GM21723 (cell line): ENCODE measurements around the gene SPA17.

Source experiments
- ATAC-seq: cut with Tn5 transposase; IDR thresholded peaks from one replicate; pipeline ENCODE4 v1.9.1; 2021; ENCODE audit warnings: mild to moderate bottlenecking, moderate library complexity; ENCODE audit not compliant: unreplicated experiment

SPA17 gene

DNA sequence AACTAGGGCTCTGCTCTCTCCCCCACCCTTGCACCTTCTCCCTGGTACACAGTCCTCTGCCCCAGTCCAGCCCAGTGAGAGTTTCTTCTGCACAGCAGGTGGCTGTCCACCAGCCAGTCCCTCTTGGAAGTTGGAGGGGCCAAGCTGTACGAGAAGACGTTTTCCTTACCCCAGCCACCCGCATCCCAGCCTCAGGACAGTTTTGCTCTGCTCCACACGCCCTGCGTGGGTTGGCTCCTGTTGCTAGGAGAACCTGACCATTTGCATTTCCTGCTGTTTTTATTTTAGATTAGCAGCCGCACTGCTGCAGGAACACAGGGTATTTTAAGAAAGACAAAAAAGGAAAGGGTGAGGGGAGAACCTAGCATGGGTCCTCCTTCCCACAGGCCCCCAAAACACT, 48.5 kb downstream of the SPA17 start:
- no peak for ATAC-seq

DNA sequence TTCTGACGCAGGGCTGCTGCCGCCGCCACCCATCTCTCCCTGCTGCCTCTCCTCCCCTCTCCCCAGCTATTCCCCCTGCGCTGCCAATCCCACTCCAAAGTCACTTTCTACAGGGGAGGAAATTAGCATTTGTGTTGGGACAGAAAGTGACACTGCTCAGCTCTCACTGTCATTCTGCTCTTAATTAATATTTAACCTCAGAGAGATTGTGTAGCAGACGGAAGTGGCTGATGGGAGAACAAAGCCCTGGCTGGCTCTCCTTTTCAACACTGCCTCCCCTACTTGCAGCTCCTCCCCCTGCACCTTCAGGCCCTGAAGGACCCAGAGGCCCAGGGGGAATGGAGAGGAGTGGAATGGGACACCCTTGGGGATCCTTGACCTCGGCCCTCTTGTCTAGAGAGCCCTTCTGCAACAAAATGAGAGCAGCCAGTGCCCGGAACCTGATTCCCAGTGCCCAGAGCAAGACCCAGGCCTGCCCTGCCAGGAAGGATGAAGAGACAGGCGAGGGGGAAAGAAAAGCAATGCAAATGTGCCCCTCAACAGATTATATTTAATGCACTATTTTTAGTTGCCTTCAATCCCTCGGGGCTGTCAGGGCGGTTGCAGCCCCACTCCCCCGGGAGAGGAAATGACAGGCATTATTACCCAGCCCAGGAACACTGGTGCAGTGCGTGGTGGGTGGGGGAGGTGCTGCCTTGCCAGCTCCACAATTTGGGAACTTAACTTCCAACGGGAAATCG, 51.4 kb downstream of the SPA17 start:
- peak; percentile 88 for ATAC-seq

DNA sequence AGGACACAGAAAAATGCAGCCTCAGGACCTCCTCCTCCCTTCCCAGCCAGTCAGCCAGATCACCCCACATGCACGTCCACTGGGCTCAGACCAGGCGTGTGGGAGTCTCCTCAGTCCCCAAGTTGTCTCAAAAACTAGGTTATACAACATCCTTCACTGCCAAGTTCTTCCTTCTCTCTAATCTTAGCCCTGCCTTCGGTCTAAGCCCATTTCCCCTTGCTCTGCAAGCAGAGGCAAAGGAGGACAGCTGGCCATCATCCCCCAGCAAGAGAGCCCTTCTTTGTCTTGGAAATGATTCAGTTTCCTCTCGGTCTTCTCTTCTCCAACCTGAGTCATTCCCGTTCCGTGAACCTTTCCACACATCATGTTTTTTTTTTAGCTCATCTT, 52.0 kb downstream of the SPA17 start:
- peak; percentile 18 for ATAC-seq

DNA sequence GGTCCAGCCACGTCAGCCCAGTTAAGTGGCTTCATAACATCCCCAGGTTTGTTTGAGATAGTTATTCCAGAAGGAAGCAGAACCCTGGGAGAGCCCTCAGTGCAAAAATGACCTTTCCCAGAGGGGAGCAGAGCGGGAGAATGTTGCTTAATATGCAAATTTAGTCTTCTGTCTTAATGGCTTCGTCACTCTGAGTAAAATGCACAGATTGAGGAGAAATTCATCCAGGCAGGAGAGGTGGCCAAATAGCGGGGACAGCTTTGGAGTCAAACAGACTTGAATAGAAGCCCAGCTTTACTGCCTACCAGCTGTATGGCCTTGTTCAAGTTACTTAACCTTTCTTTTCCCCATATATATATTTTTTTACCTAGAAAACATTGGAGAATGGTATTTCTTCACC, 53.8 kb downstream of the SPA17 start:
- no peak for ATAC-seq

DNA sequence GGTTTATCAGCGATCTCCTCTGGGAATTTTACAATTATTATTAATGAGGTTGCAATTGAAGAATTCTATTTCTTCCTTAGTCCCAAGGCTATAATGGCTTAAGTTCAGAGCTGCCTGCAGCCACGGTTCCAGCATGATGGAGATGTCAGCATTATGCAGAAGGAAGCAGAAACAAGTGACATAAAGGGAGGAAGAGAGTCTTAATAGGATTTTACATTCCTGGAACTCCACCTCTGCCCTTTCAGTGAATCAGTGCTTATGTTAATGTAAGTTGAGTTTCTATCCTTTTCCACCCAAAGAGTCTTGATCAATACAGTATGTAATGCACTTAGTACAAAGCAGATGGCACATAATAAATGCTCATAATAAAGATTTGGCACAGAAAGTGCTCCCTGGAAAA, 54.4 kb downstream of the SPA17 start:
- ATAC-seq, result no peak

DNA sequence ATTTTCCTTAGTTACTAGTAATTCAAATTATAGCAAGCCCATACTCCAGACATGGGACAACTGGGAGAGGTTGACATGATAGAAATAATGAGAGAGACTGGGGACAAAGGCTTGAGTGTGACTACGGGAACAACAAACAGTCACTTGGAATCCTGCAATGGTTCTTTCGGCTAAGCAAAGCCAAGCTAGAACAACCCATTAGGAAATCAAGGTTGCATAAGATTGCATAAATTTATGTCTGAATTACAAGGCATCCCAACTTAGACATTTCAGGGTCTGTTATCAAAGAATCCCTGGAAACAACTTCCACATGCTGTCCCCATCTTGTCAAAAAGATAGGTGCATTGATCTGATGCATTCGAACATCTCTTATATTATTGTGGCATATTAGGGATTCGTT, 55.9 kb downstream of the SPA17 start:
- ATAC-seq, result no peak

DNA sequence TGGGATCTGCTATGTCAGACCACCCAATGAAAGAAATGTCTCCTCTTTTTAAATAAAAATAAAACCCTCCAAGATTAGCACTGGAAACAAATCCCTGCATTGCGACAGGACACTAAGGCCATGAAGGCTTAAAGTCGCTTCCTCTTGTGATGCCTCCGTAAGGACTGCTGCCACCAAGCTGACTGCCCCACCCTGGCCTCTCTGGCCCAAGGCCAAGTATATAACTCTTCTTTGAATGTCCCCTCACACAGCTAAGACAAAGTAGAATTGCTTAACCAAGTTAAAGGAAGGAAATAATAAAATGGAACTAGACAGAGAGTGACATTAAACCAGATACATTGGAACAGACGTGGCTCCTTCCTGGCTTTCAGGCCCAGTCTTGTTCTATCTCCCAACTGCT, 58.5 kb downstream of the SPA17 start:
- no peak for ATAC-seq

DNA sequence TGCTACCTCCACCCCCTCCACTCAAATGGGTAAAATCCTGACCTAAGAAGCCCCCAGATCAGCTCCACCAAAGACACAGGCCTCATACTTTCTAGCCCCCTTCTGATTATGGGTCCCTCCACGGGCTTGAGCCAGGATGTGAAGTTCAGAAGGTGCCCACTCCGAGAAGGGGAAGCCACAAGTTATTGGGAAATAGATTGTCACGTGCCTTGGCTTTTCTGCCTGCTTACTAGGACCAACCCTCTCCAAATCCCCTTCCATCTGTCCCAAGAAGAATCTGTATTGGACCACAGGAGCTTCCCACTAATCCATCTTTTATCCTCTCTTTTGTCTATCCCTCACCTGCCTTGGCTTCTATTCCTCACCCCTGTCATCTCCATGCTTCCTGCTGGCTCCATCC, 63.0 kb downstream of the SPA17 start:
- ATAC-seq, result no peak

DNA sequence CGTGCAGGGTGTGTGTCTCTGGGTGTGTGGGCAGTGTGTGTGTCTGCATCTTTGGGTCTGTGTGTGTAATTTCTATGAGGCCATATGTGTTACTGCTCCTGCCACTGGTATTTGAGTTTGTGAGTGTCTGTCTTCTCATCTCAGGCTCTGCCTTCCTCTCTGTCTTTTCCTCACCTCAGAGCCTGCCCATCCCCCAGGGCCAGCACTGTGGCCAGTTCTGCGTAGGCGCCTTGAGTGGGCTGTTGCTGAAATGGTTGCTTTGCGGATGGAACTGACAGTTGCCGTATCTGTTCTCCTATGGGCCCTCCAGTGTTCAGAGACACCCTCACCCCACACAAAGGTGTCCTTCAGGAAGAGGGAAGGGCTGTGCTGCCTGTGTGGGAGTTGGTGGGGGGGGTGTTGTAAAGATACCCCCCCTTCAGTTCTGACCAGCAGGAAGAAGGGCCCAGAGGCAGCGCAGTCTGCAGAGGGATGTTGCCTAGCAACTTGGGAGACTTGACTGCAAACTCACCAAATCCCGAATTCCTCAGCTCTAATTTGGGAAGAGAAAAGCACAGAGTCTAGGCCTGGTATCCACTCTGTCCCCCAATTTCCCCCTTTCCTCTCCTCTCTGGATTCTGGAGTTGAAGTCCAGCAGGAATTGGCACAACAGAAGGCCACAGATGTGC, 64.1 kb downstream of the SPA17 start:
- no peak for ATAC-seq

DNA sequence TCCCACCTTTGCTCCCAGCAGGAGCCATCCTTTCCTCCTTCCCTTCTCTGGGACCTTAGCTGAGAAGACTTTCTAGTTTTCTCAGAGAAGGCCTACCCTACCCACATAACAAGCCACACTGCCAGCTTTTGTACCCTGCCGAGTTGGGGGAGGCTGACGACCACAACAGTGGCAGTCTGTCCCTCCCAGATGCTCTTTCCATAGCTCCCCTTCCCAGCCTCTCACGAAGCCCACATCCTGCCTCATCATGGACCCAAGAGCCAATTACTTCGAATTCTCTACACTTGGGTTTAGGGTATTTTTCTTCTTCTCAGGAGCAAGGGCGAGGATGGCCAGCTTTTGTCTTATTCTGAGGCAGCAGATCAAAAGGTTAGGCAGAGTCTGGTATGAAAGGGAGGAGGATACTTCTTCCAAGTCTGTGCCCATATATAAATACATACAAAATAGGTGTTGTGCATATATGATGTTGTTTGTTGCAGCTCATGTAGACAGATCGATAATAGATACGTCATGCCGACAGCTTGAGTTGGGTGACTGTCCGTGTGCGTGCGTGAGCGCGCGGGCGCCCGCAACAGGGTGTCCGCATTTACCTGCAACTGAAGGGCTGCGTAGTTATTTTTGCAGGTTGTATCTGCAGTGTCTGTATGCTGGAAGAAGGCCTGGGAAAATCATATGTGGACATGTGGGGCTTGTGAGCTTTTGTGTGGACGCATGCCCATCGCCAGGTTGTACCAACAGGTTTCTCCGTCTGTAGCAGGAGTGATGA, 65.2 kb downstream of the SPA17 start:
- ATAC-seq, result no peak

DNA sequence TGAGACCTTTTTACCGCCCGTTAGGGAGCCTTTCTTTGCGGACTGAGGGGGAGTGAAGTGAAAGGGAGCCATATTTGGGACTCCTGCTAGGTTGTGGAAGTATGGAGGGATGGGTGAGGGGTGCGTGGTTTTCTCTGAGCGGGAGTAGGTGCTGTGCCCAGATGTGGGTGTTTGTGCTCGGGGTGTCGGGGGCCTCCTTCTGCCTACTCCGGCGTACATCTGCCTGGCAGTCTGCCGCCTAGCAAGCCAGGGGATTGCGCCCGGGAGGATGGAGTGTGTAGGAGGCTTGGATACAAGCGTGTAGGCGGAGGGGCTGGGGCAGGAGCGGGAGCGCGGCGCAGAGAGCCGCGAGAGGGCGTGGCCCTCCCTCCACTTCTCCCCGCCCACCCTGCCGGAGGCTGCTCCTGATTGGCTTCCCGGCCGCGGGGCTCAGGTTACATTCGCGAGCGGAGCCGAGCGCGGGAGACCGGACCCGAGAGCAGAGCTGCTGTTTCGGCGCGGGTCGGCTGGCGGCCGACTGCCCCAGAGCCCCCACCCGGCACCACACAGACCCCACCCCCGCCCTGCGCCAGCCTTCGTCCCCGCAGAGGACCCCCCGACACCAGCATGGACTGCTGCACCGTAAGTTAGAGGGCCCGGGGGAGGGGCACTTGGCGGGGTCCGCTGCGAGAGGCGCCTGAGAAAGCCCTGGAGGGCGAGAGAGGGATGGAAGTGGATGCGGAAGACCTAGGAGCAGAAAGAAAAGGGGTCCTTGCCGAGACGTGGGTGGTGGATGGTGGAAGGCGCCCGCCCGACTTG, 66.0 kb downstream of the SPA17 start, which contains the start of gene NRGN:
NRGN (plus strand) TSS at position 464 of the 798 bp plus-strand sequence; CDS start at position 607, 143 bp downstream.
- ATAC-seq, result peak; percentile 99

DNA sequence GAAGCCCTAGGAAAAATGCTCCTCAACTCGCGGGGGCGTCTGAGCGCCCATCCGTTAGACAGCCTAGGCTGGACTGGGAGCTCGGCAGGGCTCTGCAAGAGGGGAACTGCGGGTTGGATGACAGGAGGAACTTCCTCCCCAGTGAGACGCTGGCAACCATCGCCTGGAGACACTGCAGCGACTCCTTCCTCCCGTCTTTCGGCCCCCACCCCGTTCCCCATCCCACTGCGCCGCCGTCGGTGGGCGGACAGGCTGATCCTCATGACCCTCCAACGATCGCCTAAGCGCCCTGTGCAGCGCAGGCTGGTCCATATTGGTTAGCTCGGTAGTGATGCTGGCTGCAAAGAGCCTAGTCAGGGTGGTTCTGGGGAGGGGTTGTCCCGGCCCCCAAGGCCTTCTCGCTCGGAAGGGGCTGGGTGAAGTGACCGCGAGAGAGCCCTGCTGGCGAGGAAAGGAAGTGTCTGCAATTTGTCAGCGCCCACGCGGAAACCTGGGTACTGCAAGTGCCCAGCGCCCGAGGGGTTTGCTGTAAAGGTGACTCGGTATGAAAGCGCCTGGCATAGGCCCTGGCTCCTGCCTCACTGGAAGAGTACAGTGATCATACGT, 66.7 kb downstream of the SPA17 start:
- peak; percentile 42 for ATAC-seq

DNA sequence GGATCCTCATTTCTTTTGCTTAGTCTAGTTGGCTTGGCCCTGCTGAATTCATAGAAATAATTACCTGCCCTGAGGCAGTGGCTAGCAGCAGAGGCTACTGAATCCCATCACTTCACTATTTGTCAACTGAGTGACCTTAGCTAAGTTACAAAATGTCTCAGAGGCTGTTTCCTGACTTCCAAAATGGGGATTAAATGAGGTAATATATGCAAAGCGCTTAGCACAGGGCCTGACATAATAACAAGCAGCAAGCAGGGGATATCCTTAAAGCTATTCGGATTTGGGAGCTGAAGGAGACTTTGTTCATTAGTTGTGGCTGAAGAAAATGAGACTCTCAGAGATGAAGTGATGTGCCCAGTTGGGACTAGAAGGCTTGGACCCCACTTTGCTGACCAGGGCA, 68.9 kb downstream of the SPA17 start:
- no peak for ATAC-seq

DNA sequence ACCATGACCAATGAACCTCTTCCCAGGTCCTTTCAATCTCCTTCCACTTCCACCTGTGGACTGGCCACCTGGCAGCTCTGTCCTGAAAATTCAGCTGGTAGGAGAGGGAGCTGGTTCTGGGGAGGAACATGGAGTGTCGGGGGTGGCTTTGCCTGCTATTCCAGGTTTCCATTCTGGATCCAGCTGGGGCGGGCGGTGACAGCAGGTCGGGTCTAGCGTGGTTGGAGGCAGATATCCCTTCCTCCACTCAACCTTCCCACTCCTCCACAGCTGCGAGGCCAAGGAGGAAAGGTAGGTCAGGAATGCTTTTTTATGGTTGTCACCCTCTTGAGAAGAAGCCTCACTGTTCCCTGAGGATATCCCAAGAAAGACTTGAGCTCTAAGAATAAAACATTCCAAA, 69.3 kb downstream of the SPA17 start:
- ATAC-seq, result no peak

DNA sequence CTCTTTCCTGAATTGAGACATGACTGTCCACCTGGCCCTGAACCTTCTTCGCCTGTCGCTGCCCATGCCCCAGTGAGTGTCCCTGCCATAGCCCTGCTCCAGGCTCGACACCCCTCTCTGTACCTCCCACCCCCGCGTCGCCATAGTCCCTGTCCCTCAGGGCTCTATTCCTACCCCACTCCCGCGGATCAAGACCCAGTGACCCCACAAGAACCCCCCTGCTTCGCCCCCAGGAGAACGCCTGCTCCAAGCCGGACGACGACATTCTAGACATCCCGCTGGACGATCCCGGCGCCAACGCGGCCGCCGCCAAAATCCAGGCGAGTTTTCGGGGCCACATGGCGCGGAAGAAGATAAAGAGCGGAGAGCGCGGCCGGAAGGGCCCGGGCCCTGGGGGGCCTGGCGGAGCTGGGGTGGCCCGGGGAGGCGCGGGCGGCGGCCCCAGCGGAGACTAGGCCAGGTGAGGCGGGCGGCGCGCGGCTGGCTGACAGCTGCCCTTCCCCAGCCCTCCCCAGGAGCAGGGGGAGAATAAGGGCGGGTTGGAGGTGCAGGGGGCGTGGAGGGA, 71.6 kb downstream of the SPA17 start:
- ATAC-seq, result no peak

DNA sequence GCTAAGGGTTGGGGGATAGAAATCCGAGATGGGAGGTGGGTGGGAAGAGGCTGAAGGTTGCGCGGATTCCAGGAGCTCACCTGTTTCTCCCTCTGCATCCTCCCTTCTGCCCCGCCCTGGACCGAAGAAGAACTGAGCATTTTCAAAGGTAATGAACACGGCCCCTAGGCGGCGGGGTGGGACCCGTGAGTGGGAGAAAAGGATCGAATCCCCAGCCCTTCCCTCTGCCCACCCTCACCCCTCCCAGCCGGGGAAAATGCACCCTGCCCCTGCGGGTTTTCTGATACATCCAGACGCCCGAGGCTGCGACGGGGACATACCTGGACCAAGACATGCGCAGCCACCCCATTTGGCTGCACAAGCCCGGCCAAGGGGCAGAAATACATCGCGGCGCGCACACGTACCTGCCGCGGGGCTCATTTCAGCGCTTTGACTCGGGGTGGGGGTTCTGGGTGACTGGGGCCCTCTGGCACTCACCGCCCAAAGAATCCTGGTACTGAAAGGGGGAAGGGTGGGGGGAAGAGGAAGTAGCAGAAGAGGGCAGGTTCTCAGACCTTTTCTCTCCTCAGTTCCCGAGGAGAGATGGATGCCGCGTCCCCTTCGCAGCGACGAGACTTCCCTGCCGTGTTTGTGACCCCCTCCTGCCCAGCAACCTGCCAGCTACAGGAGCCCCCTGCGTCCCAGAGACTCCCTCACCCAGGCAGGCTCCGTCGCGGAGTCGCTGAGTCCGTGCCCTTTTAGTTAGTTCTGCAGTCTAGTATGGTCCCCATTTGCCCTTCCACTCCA, 72.3 kb downstream of the SPA17 start:
- peak; percentile 27 for ATAC-seq

DNA sequence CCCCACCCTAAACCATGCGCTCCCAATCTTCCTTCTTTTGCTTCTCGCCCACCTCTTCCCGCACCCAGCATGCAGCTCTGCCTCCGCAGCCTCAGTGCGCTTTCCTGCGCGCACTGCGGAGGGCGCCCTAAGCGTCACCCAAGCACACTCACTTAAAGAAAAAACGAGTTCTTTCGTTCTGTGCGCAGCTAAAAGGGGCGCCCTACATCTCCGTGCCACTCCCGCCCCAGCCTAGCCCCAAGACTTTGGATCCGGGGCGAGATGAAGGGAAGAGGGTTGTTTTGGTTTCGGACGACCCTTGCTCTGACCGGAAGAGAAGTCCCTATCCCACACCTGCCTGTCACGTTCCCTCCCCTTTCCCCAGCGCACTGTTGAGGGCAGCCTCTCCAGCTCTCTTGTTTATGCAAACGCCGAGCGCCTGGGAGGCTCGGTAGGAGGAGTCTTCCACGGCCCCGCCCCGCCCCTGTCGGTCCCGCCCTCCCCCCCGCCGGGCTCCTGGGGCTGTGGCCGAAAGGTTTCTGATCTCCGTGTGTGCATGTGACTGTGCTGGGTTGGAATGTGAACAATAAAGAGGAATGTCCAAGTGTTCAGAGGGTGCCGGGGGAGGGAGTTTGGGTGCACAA, 73.0 kb downstream of the SPA17 start:
- peak; percentile 91 for ATAC-seq
